SIG-M5 treated with dmso at 0.1 percent for 504 hours (cell line): Measurements from ENCODE around the gene ASCL3.
"Not testable (repeated sequence)": the region's sequence is repeated elsewhere in the genome, so short reads cannot be mapped to it uniquely, and the experiment has no call there.

Source experiments
- DNase-seq: peaks from one replicate; lab custom pipeline; 2025; ENCODE audit not compliant: unreplicated experiment; lab: John Stamatoyannopoulos, UW

The ASCL3 gene

DNA sequence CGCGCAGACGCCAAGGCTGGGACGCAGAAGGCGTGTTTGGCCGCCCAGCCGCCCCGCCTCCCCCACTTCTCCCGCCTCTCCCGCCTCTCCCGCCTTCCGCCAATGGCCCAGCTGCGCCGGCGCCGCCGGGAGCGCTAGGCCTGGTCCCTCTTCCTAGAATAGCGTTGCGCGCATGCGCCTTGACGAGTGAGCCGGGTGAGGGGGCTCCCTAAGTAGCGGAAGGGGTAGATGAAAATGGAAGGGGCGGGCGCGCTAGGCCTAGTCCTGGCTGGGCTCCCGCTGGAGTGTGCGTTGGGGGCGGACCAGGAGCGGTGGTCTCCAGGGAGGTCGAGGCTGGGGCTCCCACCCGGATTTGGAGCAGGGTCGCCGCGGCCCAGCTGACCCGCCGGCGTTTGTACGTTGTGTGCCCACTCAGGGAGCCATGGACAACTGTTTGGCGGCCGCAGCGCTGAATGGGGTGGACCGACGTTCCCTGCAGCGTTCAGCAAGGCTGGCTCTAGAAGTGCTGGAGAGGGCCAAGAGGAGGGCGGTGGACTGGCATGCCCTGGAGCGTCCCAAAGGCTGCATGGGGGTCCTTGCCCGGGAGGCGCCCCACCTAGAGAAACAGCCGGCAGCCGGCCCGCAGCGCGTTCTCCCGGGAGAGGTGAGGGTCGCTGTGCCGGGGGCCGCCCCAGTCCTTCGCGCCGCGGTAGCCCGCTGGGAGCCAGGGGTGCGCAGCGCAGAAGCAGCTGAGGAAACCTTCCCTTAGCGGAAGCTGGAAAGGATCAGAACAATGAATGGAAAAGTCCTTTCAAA is 31.6 kb downstream of the ASCL3 start, which contains the start of gene AKIP1:
Gene AKIP1, plus strand, starts transcription at position 161 of the 795 bp plus-strand sequence. Its CDS starts 261 bp downstream, at position 422.
- DNase-seq = peak; percentile 88

DNA sequence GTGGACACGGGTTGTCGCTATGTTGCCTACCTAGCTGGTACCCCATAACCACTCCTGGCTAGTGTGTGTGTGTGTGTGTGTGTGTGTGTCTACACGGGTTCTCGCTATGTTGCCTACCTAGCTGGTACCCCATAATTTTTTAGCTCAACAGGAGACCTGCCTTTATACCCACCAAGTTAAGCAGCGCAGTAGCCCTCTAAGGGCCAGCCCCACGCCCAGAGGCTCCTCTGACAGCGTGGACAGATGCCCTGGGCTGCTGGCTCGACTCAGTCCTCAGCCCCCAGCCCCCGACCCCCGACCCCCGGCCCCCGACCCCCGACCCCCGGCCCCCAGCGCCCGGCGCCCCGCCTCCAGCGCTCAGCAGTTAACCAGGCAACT is 32.2 kb downstream of the ASCL3 start:
- DNase-seq = no peak

DNA sequence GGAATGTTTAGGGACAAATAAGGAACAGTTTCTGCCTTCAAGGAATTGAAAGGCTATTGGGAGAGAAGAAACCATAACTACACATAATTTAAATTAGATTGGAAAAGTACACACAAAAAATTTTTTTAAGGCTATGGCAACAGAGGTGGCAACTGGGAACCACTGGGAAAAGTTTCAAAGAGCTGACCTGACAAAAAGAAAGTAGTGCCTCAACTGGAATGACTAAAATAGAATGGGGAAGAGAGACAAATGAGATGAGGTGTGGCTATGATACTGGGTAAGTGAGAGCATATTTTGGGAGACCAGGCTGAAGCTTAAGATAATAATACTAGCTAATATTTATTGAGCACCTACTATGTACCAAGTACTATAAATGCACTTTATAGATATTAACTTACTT is 34.7 kb downstream of the ASCL3 start:
- DNase-seq = peak; percentile 12

DNA sequence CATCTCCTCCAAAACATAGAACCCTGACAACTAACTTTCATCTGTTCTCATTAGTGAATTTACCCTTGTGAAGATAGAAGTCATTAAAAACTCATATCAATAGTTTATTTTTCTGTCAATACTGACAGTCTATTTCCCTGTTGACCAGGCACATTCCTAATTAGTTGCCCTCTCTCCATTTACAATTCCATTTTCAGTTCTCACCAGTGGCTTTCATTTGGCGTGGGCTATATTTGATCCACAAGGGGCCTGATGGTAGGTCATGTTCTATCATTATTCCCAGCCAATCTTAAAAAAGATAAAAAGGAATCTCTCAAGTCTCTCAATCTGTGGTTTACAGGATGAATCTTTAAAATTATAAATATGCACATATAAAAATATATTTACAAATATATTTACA is 35.7 kb downstream of the ASCL3 start:
- DNase-seq = no peak

GRCh38 chr11:8905528-8906165 is 37.2 kb downstream of the ASCL3 start:
- no peak for DNase-seq

- no peak for DNase-seq
These were observed 43.6 kb downstream of the ASCL3 start for GRCh38 chr11:8899119-8899753.

DNA sequence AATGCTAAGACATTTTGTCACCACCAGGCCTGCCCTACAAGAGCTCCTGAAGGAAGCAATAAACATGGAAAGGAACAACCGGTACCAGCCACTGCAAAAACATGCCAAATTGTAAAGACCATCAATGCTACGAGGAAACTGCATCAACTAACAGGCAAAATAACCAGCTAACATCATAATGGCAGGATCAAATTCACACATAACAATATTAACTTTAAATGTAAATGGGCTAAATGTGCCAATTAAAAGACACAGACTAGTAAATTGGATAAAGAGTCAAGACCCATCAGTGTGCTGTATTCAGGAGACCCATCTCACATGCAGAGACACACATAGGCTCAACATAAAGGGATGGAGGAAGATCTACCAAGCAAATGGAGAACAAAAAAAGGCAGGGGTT is 51.6 kb downstream of the ASCL3 start:
- DNase-seq = not testable (repeated sequence)
